Activated CD8-positive, alpha-beta memory T cell treated with anti-CD3 and anti-CD28 coated beads, Interleukin-2, amount 10 ng/mL, durations not matched to agents 7 days and 5 days (primary cell): ENCODE measurements around the gene CLCN5. TPM values are rescaled to one million over a fixed set of nuclear protein-coding genes. Genes with fewer than 3 reads are reported as not detected.

ENCODE experiments used
- ATAC-seq: fragments of 150-1000 bp; cut with Tn5 transposase; one replicate; pipeline ENCODE4 v1.10.0; 2021; ENCODE audit warnings: moderate library complexity
- CTCF ChIA-PET: fragments of 350-600 bp; sonication (Branson Sonifier 250); formaldehyde crosslinking; loops from one replicate; lab custom pipeline; 2021; ENCODE audit warnings: antibody characterized with exemption; lab: Charles Lee
- DNase-seq: peaks from one replicate; pipeline ENCODE4 v3.0.0-alpha.2; 2020
- H3K27ac Mint-ChIP-seq: one replicate; pipeline ENCODE4 v1.8.0; 2021; ENCODE audit warnings: mild to moderate bottlenecking, mixed read lengths
- H3K27me3 Mint-ChIP-seq: one replicate; pipeline ENCODE4 v1.8.0; 2021; ENCODE audit warnings: mixed read lengths
- H3K36me3 Mint-ChIP-seq: one replicate; pipeline ENCODE4 v1.8.0; 2021; ENCODE audit warnings: mild to moderate bottlenecking, mixed read lengths
- H3K4me1 Mint-ChIP-seq: one replicate; pipeline ENCODE4 v1.8.0; 2021; ENCODE audit warnings: mixed read lengths
- H3K4me3 Mint-ChIP-seq: one replicate; pipeline ENCODE4 v1.8.0; 2021; ENCODE audit warnings: mild to moderate bottlenecking, moderate library complexity, mixed read lengths
- H3K9me3 Mint-ChIP-seq: one replicate; pipeline ENCODE4 v1.8.0; 2022; ENCODE audit warnings: low read depth, mixed read lengths
- total RNA-seq, 2 experiments: library from RNA; stranded (reverse); gene quantifications; one replicate each; pipeline ENCODE4 v1.2.3, GENCODE V29; 2021

Gene CLCN5
- total RNA-seq, 2 experiments from 2014 or later, result 4.0 to 5.3 TPM

DNA sequence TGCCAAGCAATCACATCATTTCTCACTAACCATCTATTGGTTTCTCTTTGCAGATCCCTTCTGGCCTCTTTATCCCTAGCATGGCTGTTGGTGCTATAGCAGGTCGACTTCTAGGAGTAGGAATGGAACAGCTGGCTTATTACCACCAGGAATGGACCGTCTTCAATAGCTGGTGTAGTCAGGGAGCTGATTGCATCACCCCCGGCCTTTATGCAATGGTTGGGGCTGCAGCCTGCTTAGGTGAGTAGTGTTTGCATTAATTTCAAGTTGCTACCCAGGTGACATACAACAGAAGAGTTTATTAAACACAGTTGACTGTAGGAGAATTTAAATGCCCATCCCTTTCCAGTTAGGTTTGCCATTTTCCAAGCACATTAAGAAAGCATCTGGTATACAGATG is 166.2 kb downstream of the CLCN5 start:
- H3K4me3 Mint-ChIP-seq, result no peak overlapping the region
- no peak for DNase-seq
- no peaks in the 10 kb centered on the region for H3K4me1 Mint-ChIP-seq
- H3K27ac Mint-ChIP-seq, result no peak overlapping the region
- CTCF ChIA-PET, result no interaction called here
- H3K9me3 Mint-ChIP-seq, result no peaks in the 10 kb centered on the region
- ATAC-seq, result no peak
- no peaks in the 10 kb centered on the region for H3K36me3 Mint-ChIP-seq
- no peaks in the 10 kb centered on the region for H3K27me3 Mint-ChIP-seq

DNA sequence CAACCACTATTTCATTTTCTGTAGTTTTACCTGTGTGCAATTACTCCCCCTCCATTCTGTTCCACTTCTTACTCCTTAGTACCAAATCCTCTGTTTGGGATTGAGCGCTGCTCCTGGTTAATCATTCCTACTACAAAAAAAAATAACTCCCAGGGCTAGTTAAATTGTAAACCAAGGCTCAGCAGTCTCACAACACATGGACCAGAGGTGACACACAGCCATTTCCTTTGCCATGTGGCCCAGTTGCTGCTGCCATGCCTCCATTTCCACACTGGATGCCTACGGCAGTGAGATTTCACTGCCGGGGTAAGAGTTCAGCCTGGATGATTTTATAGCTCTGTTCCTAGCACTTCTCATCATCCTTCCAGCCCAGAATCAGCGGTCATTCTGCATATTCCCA is 171.2 kb downstream of the CLCN5 start:
- CTCF ChIA-PET, result no interaction called here
- Mint-ChIP-seq H3K9me3 (no peaks in the 10 kb centered on the region), H3K27ac (no peak overlapping the region), H3K4me3 (no peak overlapping the region), H3K36me3 (no peaks in the 10 kb centered on the region), H3K4me1 (no peaks in the 10 kb centered on the region), H3K27me3 (no peaks in the 10 kb centered on the region)
- DNase-seq (no peak), ATAC-seq (no peak)

DNA sequence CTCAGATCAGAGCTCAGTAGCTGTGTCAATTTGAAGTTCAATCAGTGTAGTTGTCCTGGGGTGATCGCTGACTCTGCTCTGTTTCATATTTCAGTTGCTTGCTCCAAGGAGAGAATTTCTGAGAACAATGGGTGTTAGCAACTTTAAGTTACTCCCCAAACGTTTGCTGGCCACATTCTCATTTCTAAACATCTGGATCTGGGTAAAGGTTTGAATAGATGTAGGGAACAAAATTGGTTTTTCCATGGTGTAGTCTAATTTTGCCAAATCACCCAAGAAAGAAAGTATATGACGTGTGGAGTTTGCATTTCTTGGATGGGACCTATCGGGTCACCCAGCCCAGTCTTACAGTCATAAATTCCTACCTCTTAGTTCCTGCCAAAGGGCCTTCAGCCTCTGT is 174.7 kb downstream of the CLCN5 start:
- no peaks in the 10 kb centered on the region for H3K27me3 Mint-ChIP-seq
- DNase-seq (no peak), ATAC-seq (no peak)
- H3K36me3 Mint-ChIP-seq, result no peaks in the 10 kb centered on the region
- no peak overlapping the region for H3K4me3 Mint-ChIP-seq
- no peak overlapping the region for H3K27ac Mint-ChIP-seq
- CTCF ChIA-PET, result no interaction called here
- H3K4me1 Mint-ChIP-seq, result no peaks in the 10 kb centered on the region
- H3K9me3 Mint-ChIP-seq, result no peaks in the 10 kb centered on the region

DNA sequence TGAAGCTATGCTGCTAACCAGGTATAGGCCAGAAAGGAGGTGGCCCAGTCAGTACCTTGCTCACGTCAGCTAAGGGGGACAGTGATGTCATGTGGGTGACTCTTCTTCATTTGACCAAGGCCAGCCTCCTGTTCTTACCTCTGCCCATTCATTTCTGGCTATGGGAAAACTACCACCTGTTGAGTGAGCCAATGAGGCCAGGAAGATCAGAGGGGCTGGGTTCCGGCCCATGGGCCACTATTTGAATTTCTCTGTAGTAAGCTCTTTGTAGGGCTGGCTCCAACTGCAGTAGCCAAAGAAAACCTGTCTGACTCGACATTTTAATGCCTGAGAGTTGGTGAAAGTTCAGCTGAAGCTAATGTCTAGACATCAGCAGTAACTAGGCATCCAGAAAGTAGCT is 175.8 kb downstream of the CLCN5 start:
- CTCF ChIA-PET, result no interaction called here

DNA sequence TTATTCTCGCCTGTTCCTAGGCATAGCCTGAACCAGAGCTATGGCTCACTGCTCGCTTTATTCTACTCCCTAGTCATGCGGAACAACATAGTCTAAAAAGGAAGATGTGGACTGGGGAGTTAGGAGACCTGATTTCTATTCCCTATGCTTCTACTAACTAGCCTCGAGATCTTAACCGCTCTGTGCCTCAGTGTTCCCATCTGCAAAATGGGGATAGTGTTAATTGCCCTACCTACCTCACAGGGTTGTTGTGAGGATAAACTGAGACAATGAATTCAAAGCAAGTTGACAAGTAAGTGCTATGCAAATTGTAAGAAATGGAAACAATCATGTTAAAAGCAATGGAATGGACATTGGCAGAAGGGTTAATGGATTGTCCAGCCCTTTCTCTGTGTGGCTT is 176.4 kb downstream of the CLCN5 start:
- DNase-seq, result no peak
- CTCF ChIA-PET, result no interaction called here
- Mint-ChIP-seq H3K4me1 (no peaks in the 10 kb centered on the region), H3K36me3 (no peaks in the 10 kb centered on the region), H3K27ac (no peak overlapping the region), H3K9me3 (no peaks in the 10 kb centered on the region), H3K4me3 (no peak overlapping the region), H3K27me3 (no peaks in the 10 kb centered on the region)
- ATAC-seq, result no peak

More for the DNA sequence above, 175.8 kb downstream of the CLCN5 start:
- H3K27me3 Mint-ChIP-seq, result no peaks in the 10 kb centered on the region
- DNase-seq, result no peak
- H3K4me1 Mint-ChIP-seq, result no peaks in the 10 kb centered on the region
- H3K27ac Mint-ChIP-seq, result no peak overlapping the region
- no peaks in the 10 kb centered on the region for H3K36me3 Mint-ChIP-seq
- H3K9me3 Mint-ChIP-seq, result no peaks in the 10 kb centered on the region
- no peak overlapping the region for H3K4me3 Mint-ChIP-seq
- no peak for ATAC-seq

DNA sequence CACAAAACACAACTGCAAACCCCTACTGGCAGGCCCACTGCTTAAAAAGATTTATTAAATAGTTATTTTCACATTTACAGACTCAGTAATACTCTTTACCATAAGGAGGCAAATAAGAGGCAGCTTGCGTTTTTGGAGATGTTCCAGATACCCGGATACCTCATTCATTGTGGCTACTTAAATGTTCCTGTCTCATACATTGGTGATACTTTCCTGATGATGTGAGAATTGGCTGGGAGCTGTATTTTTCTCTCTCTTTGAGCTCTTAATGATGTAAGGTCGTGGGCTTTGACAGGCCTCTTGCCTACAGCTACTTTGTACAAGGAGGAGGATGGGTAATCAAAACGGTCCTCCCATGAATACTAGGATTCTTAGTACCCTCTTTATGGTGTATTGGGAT is 176.9 kb downstream of the CLCN5 start:
- DNase-seq, result no peak
- Mint-ChIP-seq H3K9me3 (no peaks in the 10 kb centered on the region), H3K4me3 (no peak overlapping the region), H3K27ac (no peak overlapping the region), H3K36me3 (no peaks in the 10 kb centered on the region), H3K27me3 (no peaks in the 10 kb centered on the region), H3K4me1 (no peaks in the 10 kb centered on the region)
- CTCF ChIA-PET, result no interaction called here
- no peak for ATAC-seq

DNA sequence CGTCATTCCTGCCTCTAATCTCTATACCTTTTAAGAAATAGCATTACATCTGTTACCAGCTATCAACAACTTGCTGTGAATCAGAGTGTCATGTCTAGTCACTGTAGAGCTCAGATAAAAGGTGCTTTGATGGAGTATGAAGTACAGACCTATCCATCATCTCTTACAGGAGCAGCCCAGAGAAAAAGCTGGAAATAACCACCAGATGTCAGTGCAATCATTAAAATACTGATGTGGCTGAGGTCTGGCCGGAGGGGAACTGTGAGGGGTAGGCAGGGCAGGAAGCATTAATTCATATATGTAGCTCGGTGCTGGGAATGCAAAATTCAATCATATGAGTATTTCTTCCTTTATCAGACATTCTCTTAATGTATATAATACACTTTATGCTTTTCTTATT is 177.8 kb downstream of the CLCN5 start:
- H3K27ac Mint-ChIP-seq, result no peak overlapping the region
- DNase-seq (no peak), ATAC-seq (no peak)
- H3K4me3 Mint-ChIP-seq, result no peak overlapping the region
- no peaks in the 10 kb centered on the region for H3K36me3 Mint-ChIP-seq
- CTCF ChIA-PET, result no interaction called here
- no peaks in the 10 kb centered on the region for H3K4me1 Mint-ChIP-seq
- H3K9me3 Mint-ChIP-seq, result no peaks in the 10 kb centered on the region
- H3K27me3 Mint-ChIP-seq, result no peaks in the 10 kb centered on the region

DNA sequence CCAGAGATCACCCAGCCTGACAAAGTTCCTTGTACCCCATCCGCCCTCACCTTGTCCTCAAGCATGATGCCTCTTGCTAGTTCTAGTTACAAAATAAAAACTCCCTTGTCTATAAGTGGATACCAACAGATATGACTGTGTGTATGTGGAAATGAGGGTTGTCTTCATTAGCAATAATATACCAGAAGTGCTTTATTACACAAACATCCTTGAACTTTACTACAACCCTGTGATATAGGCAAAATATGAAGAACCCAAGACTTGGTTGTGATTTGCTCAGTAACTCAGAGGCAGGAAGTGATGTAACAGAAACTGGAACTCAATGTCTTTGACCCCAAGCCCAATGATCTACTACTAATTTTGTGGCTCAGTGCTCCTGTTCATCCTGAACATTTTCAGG is 180.8 kb downstream of the CLCN5 start:
- DNase-seq (no peak), ATAC-seq (no peak)
- CTCF ChIA-PET, result no interaction called here
- Mint-ChIP-seq H3K36me3 (no peaks in the 10 kb centered on the region), H3K27me3 (no peaks in the 10 kb centered on the region), H3K27ac (no peak overlapping the region), H3K4me3 (no peak overlapping the region), H3K4me1 (no peaks in the 10 kb centered on the region), H3K9me3 (no peaks in the 10 kb centered on the region)

DNA sequence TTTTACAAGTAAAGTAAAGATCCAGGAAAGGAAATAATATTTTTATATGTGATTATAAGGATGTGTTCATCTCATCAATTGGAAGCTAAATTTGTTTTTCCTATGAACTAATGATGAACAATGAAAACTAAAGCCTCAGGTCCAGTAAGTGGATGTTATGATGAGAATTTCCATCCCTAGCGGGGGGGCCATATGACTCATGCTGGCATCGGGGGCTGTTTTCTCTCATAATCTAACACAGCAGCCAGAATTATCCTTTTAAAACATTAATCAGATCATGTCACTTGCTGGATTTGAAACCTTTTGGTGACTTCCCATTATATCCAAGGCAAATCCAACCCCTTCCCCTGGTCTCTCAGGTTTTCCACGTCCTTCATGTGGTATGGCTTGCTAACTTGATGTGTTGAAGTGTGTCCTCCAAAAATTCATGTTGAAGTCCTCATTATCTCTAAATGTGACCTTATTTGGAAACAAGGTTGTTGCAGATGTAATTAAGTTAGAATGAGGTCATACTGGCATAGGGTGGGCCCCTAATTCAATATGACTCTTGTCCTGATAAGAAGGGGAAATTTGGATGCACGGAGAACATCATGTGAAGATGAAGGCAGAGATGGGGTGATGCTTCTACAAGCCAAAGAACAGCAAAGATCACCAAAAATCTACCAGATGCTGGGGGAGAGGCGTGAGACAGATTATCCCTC is 181.6 kb downstream of the CLCN5 start:
- ATAC-seq (no peak), DNase-seq (no peak)
- Mint-ChIP-seq H3K27ac (no peak overlapping the region), H3K27me3 (no peaks in the 10 kb centered on the region), H3K9me3 (no peaks in the 10 kb centered on the region), H3K4me3 (no peak overlapping the region), H3K4me1 (no peaks in the 10 kb centered on the region), H3K36me3 (no peaks in the 10 kb centered on the region)
- CTCF ChIA-PET, result no interaction called here

DNA sequence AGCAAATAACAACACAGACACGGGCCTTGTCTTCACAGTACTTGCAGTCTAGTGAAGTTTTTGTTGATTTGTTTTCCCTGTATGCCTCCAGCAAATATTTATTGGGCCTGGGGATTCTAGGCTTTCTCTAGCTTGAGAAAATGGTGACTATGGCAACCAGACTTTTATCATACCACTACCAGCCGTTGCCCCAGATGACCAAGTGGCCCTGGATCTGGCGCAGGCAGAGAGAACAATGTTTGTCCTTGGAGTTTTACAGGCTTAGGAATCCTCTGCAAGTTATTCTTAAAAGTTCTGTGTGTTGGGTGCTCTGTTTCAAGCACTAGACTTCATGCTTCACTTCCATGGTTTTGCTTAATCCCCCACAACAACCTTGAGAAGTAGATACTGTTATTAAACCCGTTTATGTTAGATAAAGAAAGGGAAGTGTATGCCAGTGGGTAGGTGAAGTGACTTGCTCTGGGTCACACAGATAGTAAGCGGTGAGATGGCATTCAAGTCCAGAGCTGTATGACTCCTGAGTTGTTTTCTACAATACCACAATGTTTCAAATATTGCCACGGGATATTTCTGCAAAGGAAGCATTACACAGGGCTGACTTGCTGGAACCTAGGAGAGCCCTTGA is 183.8 kb downstream of the CLCN5 start:
- ATAC-seq, result no peak
- DNase-seq, result no peak
- H3K27ac Mint-ChIP-seq, result no peak overlapping the region
- H3K36me3 Mint-ChIP-seq, result no peaks in the 10 kb centered on the region
- H3K27me3 Mint-ChIP-seq, result no peaks in the 10 kb centered on the region
- no peaks in the 10 kb centered on the region for H3K9me3 Mint-ChIP-seq
- H3K4me3 Mint-ChIP-seq, result no peak overlapping the region
- no peaks in the 10 kb centered on the region for H3K4me1 Mint-ChIP-seq
- CTCF ChIA-PET, result interaction anchor here (0.6 kb wide), 1 partner anchor 10 kb away, joined by 3 read pairs; no protein-coding TSS in a partner anchor

DNA sequence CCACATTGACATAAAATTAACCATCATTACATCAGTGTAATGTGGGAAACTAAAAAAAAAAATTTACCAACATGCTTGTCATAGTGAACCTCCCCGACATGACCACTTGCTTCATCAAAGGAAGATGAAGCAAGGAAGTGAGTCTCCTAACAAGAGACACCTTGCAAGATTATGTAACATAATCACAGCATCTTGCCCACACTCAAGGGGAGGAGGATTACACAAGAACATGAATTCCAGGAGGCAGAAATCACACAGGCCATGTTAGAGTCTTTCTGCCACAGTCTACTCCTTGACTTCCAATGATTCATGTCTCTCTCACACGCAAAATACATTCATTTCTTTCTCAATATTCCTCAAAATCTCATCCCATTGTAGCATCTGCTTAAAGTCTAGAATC is 185.1 kb downstream of the CLCN5 start:
- no peak overlapping the region for H3K27ac Mint-ChIP-seq
- H3K27me3 Mint-ChIP-seq, result no peaks in the 10 kb centered on the region
- H3K4me3 Mint-ChIP-seq, result no peak overlapping the region
- DNase-seq (no peak), ATAC-seq (no peak)
- H3K36me3 Mint-ChIP-seq, result no peaks in the 10 kb centered on the region
- CTCF ChIA-PET, result no interaction called here
- no peaks in the 10 kb centered on the region for H3K4me1 Mint-ChIP-seq
- H3K9me3 Mint-ChIP-seq, result no peaks in the 10 kb centered on the region

DNA sequence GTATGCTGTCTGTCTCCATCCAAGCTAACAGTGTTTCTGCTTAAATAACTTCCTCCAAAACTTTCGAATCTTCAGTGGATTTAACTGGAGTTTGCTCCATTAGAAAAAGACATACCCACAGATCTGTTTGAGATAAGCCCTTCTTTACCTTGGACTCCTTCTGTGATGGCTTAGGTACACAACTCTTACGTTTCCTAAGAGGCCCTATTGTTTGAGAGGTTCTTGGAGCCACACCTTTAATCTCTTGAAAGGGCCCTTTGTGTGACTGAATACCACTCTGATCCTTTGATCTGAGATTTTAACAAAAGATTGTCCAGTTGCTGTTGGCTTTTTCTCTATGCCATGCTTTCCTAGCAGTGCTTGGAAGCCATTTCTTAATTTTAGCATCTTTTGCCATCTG is 185.9 kb downstream of the CLCN5 start:
- Mint-ChIP-seq H3K4me3 (no peak overlapping the region), H3K27me3 (no peaks in the 10 kb centered on the region), H3K9me3 (no peaks in the 10 kb centered on the region), H3K4me1 (no peaks in the 10 kb centered on the region), H3K27ac (no peak overlapping the region), H3K36me3 (no peaks in the 10 kb centered on the region)
- CTCF ChIA-PET, result no interaction called here
- DNase-seq (no peak), ATAC-seq (no peak)

DNA sequence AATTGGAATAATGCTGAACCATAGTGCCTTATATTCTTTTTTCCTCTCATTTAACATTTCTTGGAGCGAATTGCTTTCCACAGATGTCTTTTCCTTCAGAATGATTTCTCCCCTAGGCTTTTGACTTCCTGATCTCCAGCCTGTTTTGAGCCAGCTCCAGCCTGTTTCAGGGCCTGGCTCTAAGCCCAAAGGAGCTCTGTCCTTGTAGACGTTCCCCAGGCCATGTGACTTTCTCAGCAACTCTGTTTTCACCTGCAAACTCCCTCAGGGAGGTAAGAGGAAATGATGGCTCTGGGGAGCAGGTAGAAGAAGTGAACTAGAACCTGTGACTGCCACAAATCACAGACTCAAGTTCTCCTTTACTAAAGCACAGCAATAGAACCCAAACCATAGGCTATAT is 189.3 kb downstream of the CLCN5 start:
- no peaks in the 10 kb centered on the region for H3K36me3 Mint-ChIP-seq
- H3K9me3 Mint-ChIP-seq, result no peaks in the 10 kb centered on the region
- ATAC-seq (no peak), DNase-seq (no peak)
- H3K27me3 Mint-ChIP-seq, result no peaks in the 10 kb centered on the region
- no peak overlapping the region for H3K4me3 Mint-ChIP-seq
- CTCF ChIA-PET, result no interaction called here
- no peak overlapping the region for H3K27ac Mint-ChIP-seq
- no peaks in the 10 kb centered on the region for H3K4me1 Mint-ChIP-seq

DNA sequence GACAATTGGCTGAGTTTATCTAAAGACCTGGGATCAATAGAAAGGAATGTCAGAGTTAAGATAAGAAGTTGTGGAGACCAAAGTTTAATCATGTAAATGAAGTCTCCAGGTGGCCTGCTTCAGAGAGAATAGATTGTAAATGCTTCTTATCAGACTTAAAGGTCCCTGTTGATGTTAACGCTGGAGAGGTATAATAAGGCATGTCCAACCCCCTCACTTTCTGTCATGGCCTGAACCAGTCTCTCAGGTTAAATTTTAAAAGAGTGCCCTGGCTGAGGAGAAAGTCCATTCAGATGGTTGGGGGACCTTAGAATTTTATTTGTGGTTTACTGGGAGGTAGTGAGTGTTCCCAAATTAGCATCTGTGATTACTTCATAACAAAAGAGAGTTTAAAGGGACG is 191.7 kb downstream of the CLCN5 start:
- no peaks in the 10 kb centered on the region for H3K9me3 Mint-ChIP-seq
- ATAC-seq (no peak), DNase-seq (no peak)
- CTCF ChIA-PET, result no interaction called here
- no peak overlapping the region for H3K27ac Mint-ChIP-seq
- no peaks in the 10 kb centered on the region for H3K27me3 Mint-ChIP-seq
- no peaks in the 10 kb centered on the region for H3K4me1 Mint-ChIP-seq
- no peak overlapping the region for H3K4me3 Mint-ChIP-seq
- H3K36me3 Mint-ChIP-seq, result no peaks in the 10 kb centered on the region
